Chondrocyte (in vitro differentiated cells): Measurements from ENCODE around the gene ELMO1. TPM values are rescaled to one million over a fixed set of nuclear protein-coding genes. Genes with fewer than 3 reads are reported as not detected.

ENCODE experiments used
- DNase-seq: peaks from one replicate; pipeline ENCODE4 v3.0.0; 2021; ENCODE audit warnings: mixed read lengths, low spot score
- H3K27ac Mint-ChIP-seq: one replicate; pipeline ENCODE4 v1.8.0; 2021; ENCODE audit warnings: mild to moderate bottlenecking, moderate library complexity, mixed read lengths; ENCODE audit not compliant: unreplicated experiment
- H3K27me3 Mint-ChIP-seq: 2 replicates; pipeline ENCODE4 v1.8.0; 2021; ENCODE audit warnings: low read depth, mixed read lengths
- H3K36me3 Mint-ChIP-seq: 2 replicates; pipeline ENCODE4 v1.8.0; 2021; ENCODE audit warnings: low read depth, mixed read lengths
- H3K4me1 Mint-ChIP-seq: 2 replicates; pipeline ENCODE4 v1.8.0; 2021; ENCODE audit warnings: low read depth, mild to moderate bottlenecking, mixed read lengths
- H3K4me3 Mint-ChIP-seq: one replicate; pipeline ENCODE4 v1.8.0; 2021; ENCODE audit warnings: mild to moderate bottlenecking, moderate library complexity, mixed read lengths; ENCODE audit not compliant: unreplicated experiment
- H3K9me3 Mint-ChIP-seq: 2 replicates; pipeline ENCODE4 v1.8.0; 2021; ENCODE audit warnings: low read depth, mixed read lengths
- CTCF ChIP-seq: fragments of 200-600 bp; sonication (generic); IDR thresholded peaks from 2 replicates; pipeline ENCODE4 v1.5.0; 2021; ENCODE audit warnings: antibody characterized with exemption, mild to moderate bottlenecking, moderate library complexity
- total RNA-seq: library from RNA; stranded (reverse); gene quantifications from 3 replicates; pipeline ENCODE4 v1.2.1, GENCODE V29; 2021

ELMO1 gene
- total RNA-seq, 1 donor from 2014 or later = 0.42 TPM

- Mint-ChIP-seq H3K36me3 (no peaks in the 10 kb centered on the region), H3K27me3 (peaks cover 2% of the 10 kb centered on the region), H3K9me3 (peaks cover 32% of the 10 kb centered on the region), H3K4me1 (peaks cover 3% of the 10 kb centered on the region), H3K4me3 (no peak overlapping the region), H3K27ac (no peak overlapping the region)
- no peak for TF ChIP-seq CTCF
- DNase-seq = no peak
Observed at GRCh38 chr7:36944838-36945237, 503.8 kb downstream of the ELMO1 start.

GRCh38 chr7:36943591-36944435 is 504.9 kb downstream of the ELMO1 start:
- H3K36me3 Mint-ChIP-seq = no peaks in the 10 kb centered on the region
- no peaks in the 10 kb centered on the region for H3K4me1 Mint-ChIP-seq
- H3K4me3 Mint-ChIP-seq = no peak overlapping the region
- no peak for DNase-seq
- H3K9me3 Mint-ChIP-seq = peaks cover 37% of the 10 kb centered on the region
- H3K27ac Mint-ChIP-seq = no peak overlapping the region
- H3K27me3 Mint-ChIP-seq = peaks cover 2% of the 10 kb centered on the region
- TF ChIP-seq CTCF = no peak

GRCh38 chr7:36942955-36943354 is 505.7 kb downstream of the ELMO1 start:
- Mint-ChIP-seq H3K27ac (no peak overlapping the region), H3K27me3 (peaks cover 2% of the 10 kb centered on the region), H3K36me3 (peaks cover 2% of the 10 kb centered on the region), H3K4me1 (no peaks in the 10 kb centered on the region), H3K9me3 (peaks cover 44% of the 10 kb centered on the region), H3K4me3 (no peak overlapping the region)
- DNase-seq = no peak
- no peak for TF ChIP-seq CTCF

- Mint-ChIP-seq H3K4me3 (no peak overlapping the region), H3K9me3 (peaks cover 44% of the 10 kb centered on the region), H3K27me3 (peaks cover 2% of the 10 kb centered on the region), H3K4me1 (no peaks in the 10 kb centered on the region), H3K27ac (no peak overlapping the region), H3K36me3 (peaks cover 2% of the 10 kb centered on the region)
- DNase-seq = no peak
- TF ChIP-seq CTCF = no peak
Observed at GRCh38 chr7:36942541-36942940, 506.1 kb downstream of the ELMO1 start.

GRCh38 chr7:36942025-36942424 is 506.6 kb downstream of the ELMO1 start:
- Mint-ChIP-seq H3K4me3 (no peak overlapping the region), H3K36me3 (peaks cover 6% of the 10 kb centered on the region), H3K4me1 (no peaks in the 10 kb centered on the region), H3K9me3 (peaks cover 44% of the 10 kb centered on the region), H3K27me3 (peaks cover 2% of the 10 kb centered on the region), H3K27ac (no peak overlapping the region)
- no peak for TF ChIP-seq CTCF
- DNase-seq = no peak
